ENCODE data around the gene RFTN1.

DNA sequence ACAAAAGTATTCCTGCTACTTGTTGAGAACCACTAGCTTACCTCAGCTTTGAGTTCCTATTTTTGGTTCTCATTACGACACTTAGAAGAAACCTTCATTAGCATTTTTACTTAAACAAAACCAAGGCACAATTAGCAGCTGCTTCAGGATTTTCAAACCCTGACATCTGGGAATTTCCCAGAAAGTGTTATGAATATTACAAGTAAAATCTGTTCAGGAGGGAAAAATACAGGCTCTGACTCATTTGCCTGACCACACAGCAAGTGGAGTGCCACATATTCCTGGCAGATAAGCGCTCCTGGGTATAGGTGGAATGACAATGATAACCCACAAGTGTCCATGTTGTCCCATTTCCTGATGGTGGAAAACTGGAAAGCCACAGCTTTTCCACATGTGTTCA, 10.3 kb upstream of the RFTN1 start:
- TF ChIP-seq, protein P1, sequence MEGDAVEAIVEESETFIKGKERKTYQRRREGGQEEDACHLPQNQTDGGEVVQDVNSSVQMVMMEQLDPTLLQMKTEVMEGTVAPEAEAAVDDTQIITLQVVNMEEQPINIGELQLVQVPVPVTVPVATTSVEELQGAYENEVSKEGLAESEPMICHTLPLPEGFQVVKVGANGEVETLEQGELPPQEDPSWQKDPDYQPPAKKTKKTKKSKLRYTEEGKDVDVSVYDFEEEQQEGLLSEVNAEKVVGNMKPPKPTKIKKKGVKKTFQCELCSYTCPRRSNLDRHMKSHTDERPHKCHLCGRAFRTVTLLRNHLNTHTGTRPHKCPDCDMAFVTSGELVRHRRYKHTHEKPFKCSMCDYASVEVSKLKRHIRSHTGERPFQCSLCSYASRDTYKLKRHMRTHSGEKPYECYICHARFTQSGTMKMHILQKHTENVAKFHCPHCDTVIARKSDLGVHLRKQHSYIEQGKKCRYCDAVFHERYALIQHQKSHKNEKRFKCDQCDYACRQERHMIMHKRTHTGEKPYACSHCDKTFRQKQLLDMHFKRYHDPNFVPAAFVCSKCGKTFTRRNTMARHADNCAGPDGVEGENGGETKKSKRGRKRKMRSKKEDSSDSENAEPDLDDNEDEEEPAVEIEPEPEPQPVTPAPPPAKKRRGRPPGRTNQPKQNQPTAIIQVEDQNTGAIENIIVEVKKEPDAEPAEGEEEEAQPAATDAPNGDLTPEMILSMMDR (conservative IDR thresholded peaks at IDR 0.05; ENCODE audit: low read depth in 2 of 2), result no peak
- TF ChIP-seq POLR2AphosphoS5 (IDR thresholded peaks at IDR 0.05; ENCODE audit: low read depth) (no peak), ZNF114 (CRISPR knock-in tag; IDR thresholded peaks at IDR 0.05) (no peak), EZH2phosphoT487 (IDR thresholded peaks at IDR 0.05; ENCODE audit: unreplicated experiment) (no peak), NANOG (IDR thresholded peaks at IDR 0.05; ENCODE audit: borderline replicate concordance) (no peak), CREB1 (CRISPR knock-in tag; IDR thresholded peaks at IDR 0.05; ENCODE audit: low read depth) (no peak), EZH2 (IDR thresholded peaks at IDR 0.05; ENCODE audit: low read depth, unreplicated experiment) (no peak), JUNB (IDR thresholded peaks at IDR 0.05; ENCODE audit: unreplicated experiment) (no peak)
- TF ChIP-seq, protein P2, sequence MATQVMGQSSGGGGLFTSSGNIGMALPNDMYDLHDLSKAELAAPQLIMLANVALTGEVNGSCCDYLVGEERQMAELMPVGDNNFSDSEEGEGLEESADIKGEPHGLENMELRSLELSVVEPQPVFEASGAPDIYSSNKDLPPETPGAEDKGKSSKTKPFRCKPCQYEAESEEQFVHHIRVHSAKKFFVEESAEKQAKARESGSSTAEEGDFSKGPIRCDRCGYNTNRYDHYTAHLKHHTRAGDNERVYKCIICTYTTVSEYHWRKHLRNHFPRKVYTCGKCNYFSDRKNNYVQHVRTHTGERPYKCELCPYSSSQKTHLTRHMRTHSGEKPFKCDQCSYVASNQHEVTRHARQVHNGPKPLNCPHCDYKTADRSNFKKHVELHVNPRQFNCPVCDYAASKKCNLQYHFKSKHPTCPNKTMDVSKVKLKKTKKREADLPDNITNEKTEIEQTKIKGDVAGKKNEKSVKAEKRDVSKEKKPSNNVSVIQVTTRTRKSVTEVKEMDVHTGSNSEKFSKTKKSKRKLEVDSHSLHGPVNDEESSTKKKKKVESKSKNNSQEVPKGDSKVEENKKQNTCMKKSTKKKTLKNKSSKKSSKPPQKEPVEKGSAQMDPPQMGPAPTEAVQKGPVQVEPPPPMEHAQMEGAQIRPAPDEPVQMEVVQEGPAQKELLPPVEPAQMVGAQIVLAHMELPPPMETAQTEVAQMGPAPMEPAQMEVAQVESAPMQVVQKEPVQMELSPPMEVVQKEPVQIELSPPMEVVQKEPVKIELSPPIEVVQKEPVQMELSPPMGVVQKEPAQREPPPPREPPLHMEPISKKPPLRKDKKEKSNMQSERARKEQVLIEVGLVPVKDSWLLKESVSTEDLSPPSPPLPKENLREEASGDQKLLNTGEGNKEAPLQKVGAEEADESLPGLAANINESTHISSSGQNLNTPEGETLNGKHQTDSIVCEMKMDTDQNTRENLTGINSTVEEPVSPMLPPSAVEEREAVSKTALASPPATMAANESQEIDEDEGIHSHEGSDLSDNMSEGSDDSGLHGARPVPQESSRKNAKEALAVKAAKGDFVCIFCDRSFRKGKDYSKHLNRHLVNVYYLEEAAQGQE (IDR thresholded peaks at IDR 0.05; ENCODE audit: unreplicated experiment), result no peak

Measured in GM23338 (cell line).